ENCODE results near the gene ADARB1. TPM values are rescaled to one million over a fixed set of nuclear protein-coding genes. Genes with fewer than 3 reads are reported as not detected.

Gene ADARB1
- total and polyA plus RNA-seq, 2 donors (not counting 1 experiment from before 2014, with no cell fraction given): 17.1 to 33.3 TPM

DNA sequence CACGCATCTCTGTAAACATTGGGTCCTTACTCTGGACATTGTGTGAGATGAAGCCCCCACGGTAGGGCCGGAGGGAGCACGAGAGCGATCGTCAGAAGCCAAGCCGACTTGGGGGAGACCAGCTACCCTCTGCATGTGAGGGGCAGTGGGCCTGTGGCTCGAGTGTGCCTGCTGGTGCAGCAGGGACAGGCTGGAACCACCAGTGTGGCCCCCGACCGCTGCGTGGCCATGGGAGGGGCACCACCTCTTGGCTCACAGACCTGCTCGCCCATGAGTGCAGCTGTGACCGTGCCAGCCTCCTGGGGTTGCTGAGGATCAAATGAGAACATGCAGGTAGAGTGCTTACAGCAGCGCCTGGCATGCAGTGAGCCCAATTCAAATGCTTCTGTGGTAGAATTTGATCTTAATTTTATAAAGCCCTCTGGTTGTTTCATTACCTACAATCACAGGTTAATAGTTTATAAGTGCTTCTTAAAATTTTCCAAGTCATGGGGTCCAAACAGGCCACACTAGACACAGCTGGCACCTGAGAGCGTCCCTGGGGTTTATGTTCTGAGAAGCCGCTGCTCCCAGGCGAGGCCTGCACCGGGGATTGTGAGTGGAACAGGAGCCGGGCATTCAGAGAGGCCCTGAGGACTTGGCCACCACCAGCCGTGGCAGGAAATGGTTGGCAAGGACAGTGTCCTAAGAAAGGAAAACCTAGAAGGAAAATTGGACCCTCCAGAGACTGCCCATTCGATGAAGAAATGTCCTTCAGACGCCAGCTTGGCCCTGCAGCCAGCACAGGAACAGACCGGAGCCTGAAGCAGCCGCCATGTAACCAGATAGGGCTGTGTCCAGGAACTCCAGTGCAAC is 22.6 kb upstream of the ADARB1 start:
- no peak for TF ChIP-seq EZH2 (IDR thresholded peaks at IDR 0.05; ENCODE audit: borderline replicate concordance, insufficient read depth, low read depth, low read length, poor library complexity, severe bottlenecking)
- no peak for TF ChIP-seq CTCF (IDR thresholded peaks at IDR 0.05)
- Histone ChIP-seq H2AFZ (ENCODE audit: insufficient read depth, low read depth, low read length, poor library complexity, severe bottlenecking) (no peak overlapping the region), H3K4me2 (replicated peaks; ENCODE audit: low read depth, low read length, poor library complexity, severe bottlenecking) (no peak overlapping the region), H3K36me3 (replicated peaks in 1 of 2; ENCODE audit: control extremely low read depth in 1 of 2, control insufficient read depth in 1 of 2, extremely low read depth in 1 of 2, insufficient read depth in 2 of 2, low read length in 1 of 2) (no peaks in the 10 kb centered on the region), H3K79me2 (ENCODE audit: control insufficient read depth, insufficient read depth, low read length) (no peaks in the 10 kb centered on the region), H3K27me3 (replicated peaks in 1 of 4; ENCODE audit: control extremely low read depth in 1 of 4, control insufficient read depth in 3 of 4, insufficient read depth in 4 of 4, low read length in 3 of 4) (peaks cover 0 to 18% (median 6%) of the 10 kb centered on the region in 4 experiments), H3K9ac (ENCODE audit: low read length) (no peak overlapping the region), H3K4me3 (ENCODE audit: control extremely low read depth in 1 of 5, extremely low read depth in 1 of 5, insufficient read depth in 1 of 5, low read depth in 2 of 5, low read length in 4 of 5) (no peak overlapping the region), H3K27ac (ENCODE audit: low read length in 2 of 2) (no peak overlapping the region), H3K4me1 (ENCODE audit: control insufficient read depth in 2 of 2, insufficient read depth in 2 of 2, low read length in 2 of 2) (no peaks in the 10 kb centered on the region), H4K20me1 (ENCODE audit: control insufficient read depth, insufficient read depth, low read length, poor library complexity, severe bottlenecking) (no peaks in the 10 kb centered on the region), H3K9me3 (ENCODE audit: control extremely low read depth in 1 of 3, control insufficient read depth in 2 of 3, insufficient read depth in 1 of 3, low read length in 2 of 3) (peaks cover 0 to 10% (median 5%) of the 10 kb centered on the region in 3 donors)
- DNase-seq (no peak), ATAC-seq (ENCODE audit: low read depth) (no peak)
- 89% methylated on average over 23 of the region's 24 CpGs for WGBS (ENCODE audit: insufficient coverage)
- H3K27me3 Mint-ChIP-seq: peaks cover 42% of the 10 kb centered on the region
- H3K27ac Mint-ChIP-seq: no peak overlapping the region
- ChIA-PET POLR2A (no interaction called here), CTCF (interaction anchor here (1.1 kb wide), 1 partner anchor 77 kb away, joined by 5 read pairs; no protein-coding TSS in a partner anchor)
- H3K4me3 Mint-ChIP-seq: no peak overlapping the region
- peaks cover 7% of the 10 kb centered on the region for H3K9me3 Mint-ChIP-seq (ENCODE audit: insufficient read depth)
- no peaks in the 10 kb centered on the region for H3K4me1 Mint-ChIP-seq
- intact Hi-C loops (cut with micrococcal nuclease): no loop called here

DNA sequence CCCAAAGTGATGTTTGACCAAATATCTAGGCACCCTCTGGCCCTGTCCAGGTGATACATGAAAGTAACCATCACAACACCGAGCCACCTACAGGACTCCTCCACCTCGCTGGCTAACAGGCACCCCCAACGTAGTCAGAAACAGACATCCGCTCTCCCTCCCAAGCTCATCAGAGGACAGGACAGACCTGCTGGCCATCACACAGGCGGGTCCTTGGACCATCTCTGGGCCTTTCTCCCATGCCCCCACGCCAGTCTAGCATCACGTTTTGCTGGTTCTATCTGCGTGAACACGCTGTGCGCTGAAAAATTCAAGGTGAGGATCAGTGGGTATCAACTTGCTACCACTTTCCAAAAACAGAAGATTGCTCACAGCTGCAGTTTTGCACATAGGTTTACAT is 21.4 kb upstream of the ADARB1 start:
- POLR2A ChIA-PET: no interaction called here
- intact Hi-C loops (cut with micrococcal nuclease): no loop called here
- H3K79me2 ChIP-seq (ENCODE audit: control insufficient read depth, insufficient read depth, low read length): no peaks in the 10 kb centered on the region

More for the DNA sequence above, 21.4 kb upstream of the ADARB1 start:
- peaks cover 0 to 2% (median 0%) of the 10 kb centered on the region in 3 donors for H3K9me3 ChIP-seq (ENCODE audit: control extremely low read depth in 1 of 3, control insufficient read depth in 2 of 3, insufficient read depth in 1 of 3, low read length in 2 of 3)
- no peak overlapping the region for H3K27ac Mint-ChIP-seq
- H3K36me3 ChIP-seq (replicated peaks in 1 of 2; ENCODE audit: control extremely low read depth in 1 of 2, control insufficient read depth in 1 of 2, extremely low read depth in 1 of 2, insufficient read depth in 2 of 2, low read length in 1 of 2): no peaks in the 10 kb centered on the region
- 87% methylated on average over 7 of the region's 10 CpGs for WGBS (ENCODE audit: insufficient coverage)
- no peak overlapping the region for H3K4me3 Mint-ChIP-seq
- no peak overlapping the region for H3K4me2 ChIP-seq (replicated peaks; ENCODE audit: low read depth, low read length, poor library complexity, severe bottlenecking)
- H2AFZ ChIP-seq (ENCODE audit: insufficient read depth, low read depth, low read length, poor library complexity, severe bottlenecking): no peak overlapping the region
- H3K27ac ChIP-seq (ENCODE audit: low read length in 2 of 2): no peak overlapping the region
- no peaks in the 10 kb centered on the region for H3K4me1 ChIP-seq (ENCODE audit: control insufficient read depth in 2 of 2, insufficient read depth in 2 of 2, low read length in 2 of 2)
- H3K4me3 ChIP-seq (ENCODE audit: control extremely low read depth in 1 of 5, extremely low read depth in 1 of 5, insufficient read depth in 1 of 5, low read depth in 2 of 5, low read length in 4 of 5): no peak overlapping the region
- H4K20me1 ChIP-seq (ENCODE audit: control insufficient read depth, insufficient read depth, low read length, poor library complexity, severe bottlenecking): no peaks in the 10 kb centered on the region
- CTCF ChIA-PET: no interaction called here
- no peaks in the 10 kb centered on the region for H3K9me3 Mint-ChIP-seq (ENCODE audit: insufficient read depth)
- no peak for ATAC-seq (ENCODE audit: low read depth)
- no peak for DNase-seq
- TF ChIP-seq CTCF (IDR thresholded peaks at IDR 0.05): no peak
- TF ChIP-seq EZH2 (IDR thresholded peaks at IDR 0.05; ENCODE audit: borderline replicate concordance, insufficient read depth, low read depth, low read length, poor library complexity, severe bottlenecking): no peak
- peaks cover 51% of the 10 kb centered on the region for H3K27me3 Mint-ChIP-seq
- H3K27me3 ChIP-seq (replicated peaks in 1 of 4; ENCODE audit: control extremely low read depth in 1 of 4, control insufficient read depth in 3 of 4, insufficient read depth in 4 of 4, low read length in 3 of 4): peaks cover 0 to 23% (median 6%) of the 10 kb centered on the region in 4 experiments
- H3K4me1 Mint-ChIP-seq: no peaks in the 10 kb centered on the region
- H3K9ac ChIP-seq (ENCODE audit: low read length): no peak overlapping the region

All from B cell (primary cell).